Endometrium (tissue), 2 donors: ENCODE data around the gene ANXA9.

Source experiments
- FAIRE-seq: peaks from 2 replicates; lab custom pipeline; 2012; peaks lifted over from hg19 to GRCh38; lab: Jason Lieb, UNC
- donor health status: control.
- donor health status: control.

The ANXA9 gene

DNA sequence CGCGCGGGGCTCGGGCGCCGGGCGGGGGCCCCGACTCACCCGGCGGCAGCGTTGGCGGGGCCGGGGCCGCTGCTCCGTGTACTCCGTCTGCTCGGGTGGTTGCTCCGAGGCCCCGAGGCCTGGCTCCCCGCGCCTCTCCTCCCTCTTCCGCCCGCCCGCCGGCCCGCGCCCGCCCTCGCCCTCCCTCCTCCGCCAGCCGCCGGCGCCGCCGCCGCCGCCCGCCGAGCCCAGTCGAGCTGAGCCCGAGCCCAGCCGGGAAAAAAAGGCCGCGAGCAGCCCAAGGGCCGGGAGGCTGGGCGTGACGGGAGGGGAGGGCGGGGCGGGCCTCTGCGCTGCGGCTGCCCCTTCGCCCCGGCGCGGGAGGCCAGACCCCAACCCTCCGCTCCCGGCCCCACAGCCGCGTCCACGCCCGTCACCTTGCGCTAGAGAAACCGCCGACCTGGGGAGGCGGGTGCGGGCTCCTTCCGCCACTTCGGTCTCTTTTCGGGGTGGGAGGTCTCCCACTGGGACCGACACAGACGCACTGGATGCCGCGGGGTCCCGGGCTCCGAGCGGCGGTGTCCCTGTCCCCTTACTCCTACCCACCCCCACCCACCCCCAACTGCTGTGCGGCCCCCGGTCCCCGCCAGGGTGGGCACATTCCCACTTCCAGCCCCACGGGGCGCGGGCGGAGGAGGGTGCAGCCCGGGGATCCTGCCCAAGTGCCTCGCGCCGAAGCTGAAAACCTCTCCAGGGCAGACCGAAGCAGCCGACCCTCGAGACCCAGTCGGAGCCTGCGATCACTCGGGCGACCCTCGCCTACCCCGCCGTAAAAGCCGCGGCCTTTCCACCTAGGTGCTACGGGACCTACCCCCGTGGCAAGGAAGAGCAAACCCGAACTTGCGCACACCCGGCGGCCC lies 7.3 kb upstream of the ANXA9 start, which contains the start of gene CERS2:
Gene CERS2, minus strand, starts transcription at position 256 of the 899 bp plus-strand sequence. CDS start 5,745 bp downstream, outside the sequence.
- no peak for FAIRE-seq

DNA sequence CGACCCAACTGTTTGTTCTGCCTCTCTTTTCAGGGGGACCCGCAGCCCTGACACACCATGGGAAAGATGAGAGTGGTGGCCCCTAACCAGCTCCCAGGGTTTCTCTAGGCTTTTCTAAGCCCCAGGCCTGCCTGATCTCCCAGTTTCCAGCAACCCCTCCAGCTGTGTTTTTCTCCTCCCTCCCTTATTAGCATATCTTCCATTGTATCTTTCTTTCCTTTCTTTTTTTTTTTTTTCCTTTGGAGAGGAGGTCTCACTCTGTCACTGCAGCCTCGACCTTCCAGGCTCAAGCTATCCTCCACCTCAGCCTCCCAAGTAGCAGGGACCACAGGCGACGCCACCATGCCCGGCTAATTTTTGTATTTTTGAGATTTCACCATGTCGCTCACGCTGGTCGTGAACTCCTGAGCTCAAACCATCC lies 5.7 kb upstream of the ANXA9 start:
- FAIRE-seq, result no peak

DNA sequence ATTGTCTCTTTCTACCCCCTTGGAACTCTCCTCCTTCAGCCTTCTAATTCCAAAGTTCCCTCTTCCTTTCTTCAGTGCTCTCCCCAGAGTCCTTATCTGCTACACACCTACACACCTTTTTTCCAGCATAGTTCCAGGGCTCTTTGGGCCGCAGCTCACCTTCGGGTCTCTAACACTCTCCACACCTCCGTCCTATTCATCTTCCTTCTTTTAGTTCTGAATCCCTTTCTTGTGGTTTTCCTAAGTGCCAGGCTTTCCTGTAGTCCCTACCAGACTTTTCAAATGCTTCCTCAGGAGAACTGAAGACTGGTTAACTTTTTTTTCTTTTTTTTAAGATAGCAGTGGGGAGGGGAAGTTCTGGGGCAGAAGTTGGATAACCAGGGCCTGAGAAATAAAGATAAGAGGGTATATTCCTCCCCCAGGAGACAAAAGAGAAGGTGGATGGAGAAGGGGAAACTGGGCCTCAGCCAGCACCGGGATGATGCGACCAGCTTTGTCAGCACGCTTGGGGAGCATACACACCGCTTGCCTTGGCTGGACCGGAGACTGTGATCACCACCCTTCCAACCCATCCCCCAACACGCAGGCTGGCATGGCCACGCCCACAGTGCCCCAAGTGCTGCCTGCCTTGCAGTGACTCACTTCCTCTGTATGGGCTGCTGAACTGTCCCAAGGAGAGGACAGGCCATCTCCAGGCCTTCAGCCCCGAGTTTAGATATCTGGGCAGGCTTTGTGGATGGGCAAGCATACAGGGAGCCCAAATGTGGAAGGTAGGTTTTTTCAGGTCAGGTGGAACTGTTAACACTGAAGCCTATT lies 5.0 kb upstream of the ANXA9 start:
- FAIRE-seq, result no peak

DNA sequence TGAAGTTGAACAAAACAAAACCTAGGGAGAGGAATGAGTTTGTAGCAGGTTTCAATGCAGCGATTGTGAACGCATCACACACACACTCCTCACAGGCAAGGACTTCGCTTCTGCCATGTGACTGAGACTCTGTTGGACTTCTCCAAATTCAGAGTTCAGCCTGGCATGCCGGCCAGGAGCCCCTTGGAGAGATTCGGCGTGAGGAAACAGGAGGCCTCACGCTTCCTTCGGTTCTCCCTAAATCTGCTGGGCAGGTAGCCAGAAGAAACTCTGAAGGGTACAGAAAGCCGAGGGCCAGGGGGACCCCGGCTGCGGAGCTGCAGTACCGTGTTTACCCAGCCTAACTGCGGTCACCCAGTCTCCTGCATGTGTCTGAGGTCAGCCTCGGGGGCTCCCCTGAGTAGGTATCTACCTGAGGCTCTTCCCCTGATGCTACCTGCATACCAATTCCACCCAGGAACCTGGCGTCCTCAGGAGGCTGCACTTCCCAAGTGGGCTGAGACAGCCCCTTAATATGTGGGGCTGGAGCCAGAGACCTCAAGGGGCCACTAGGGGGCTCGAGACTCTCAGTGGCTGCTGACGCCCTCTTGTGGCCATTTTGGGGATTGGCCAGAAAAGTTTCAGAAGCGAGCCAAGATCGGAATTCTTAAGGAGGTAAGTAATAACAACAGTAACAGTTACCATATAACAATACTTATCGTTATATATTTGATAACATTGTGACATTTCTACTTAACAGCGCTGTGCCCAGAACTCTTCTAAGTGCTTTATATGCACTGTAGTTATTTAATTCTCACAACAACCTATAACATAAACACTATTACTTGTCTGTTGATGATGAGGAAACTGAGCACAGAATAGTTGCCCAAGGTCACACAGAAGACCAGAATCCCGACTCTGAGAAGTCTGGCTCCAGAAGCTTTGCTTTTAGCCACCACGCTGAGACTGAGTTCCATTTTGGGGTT lies 2.7 kb upstream of the ANXA9 start:
- FAIRE-seq, result peak; percentile 82

DNA sequence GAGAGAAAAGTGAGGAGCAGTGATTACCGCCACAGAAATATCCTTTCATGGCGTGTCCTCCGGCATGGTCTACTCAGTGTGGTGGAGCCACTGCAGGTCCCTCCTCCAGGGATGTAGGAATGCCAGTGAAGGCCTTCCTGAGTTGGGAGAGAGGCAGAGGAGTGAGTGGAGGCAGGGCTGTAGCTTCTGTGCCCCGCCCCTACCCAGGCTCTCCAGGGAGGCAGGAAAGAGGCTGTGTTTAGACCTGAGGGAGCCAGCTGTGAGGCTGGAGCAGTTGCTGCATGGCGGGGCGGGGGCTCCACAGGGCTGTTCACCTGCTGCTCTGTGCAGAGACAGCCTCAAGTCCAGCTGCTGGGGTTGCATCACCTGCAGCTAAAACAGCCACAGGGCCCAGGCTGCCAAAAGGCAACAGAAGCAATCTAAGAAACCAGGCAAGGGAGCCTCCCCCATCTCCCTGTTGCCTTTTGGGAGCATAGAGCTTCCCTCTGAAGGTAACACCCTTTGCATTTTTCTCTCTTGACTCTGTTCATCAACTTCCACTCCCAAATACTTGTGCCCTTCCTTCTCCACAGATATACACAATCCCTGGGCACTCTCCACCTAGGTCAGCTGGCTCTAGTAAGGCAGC lies 801 bp upstream of the ANXA9 start:
- FAIRE-seq, result no peak

DNA sequence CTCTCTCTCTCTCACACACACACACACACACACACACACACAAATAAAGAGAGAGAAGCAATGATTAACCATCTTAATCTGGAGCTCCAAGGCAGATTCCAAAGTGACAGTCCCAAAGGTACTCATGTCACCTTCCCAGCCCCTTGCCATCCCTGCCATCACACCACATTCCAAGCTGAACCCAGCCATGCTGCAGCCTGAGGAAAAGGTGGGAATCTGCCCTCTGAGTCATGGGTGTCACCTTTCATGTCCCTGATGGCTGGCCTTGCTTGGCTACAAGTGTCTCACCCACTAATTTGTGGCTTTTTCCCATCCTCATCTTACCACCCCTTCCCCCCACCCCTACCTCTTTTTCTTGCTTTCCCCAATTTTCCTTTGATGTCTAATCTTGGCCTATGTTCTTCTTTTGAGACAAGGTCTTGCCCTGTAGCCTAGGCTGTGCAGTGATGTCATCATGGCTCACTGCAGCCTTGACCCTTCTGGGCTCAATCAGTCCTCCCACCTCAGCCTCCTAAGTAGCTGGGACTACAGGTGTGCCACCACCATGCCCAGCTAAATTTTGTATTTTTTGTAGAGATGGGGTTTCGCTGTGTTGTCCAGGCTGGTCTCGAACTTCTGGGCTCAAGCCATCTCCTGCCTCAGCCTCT lies 3.2 kb downstream of the ANXA9 start:
- no peak for FAIRE-seq

DNA sequence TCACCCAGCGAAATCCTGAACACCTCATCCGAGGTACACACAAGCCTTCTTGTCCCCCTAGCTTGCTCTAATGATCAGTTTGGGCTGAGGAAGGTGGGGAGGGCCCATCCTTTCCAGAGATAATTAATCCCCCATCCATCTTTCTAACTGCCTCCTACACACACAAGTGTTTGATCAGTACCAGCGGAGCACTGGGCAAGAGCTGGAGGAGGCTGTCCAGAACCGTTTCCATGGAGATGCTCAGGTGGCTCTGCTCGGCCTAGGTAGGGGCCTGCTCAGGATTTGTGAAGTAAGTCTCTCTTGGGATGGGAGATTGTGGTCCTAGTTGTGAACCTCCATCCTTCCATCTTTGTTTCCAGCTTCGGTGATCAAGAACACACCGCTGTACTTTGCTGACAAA lies 5.8 kb downstream of the ANXA9 start:
- FAIRE-seq, result no peak

DNA sequence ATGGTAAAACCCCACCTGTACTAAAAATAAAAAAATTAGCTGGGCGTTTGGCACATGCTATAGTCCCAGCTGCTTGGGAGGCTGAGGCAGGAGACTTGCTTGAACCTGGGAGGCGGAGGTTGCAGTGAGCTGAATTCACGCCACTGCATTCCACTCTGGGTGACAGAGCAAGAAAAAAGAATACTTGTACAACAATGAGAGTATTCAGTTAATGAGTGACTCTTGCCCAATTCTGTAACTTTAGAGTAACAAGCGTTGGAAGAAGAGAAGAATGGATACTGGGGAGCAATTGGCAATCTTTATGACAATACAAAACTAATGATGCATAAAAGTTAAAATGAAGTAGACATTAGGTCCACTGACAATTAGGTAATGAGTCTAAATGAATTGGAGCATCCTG lies 10.5 kb downstream of the ANXA9 start:
- FAIRE-seq, result no peak

DNA sequence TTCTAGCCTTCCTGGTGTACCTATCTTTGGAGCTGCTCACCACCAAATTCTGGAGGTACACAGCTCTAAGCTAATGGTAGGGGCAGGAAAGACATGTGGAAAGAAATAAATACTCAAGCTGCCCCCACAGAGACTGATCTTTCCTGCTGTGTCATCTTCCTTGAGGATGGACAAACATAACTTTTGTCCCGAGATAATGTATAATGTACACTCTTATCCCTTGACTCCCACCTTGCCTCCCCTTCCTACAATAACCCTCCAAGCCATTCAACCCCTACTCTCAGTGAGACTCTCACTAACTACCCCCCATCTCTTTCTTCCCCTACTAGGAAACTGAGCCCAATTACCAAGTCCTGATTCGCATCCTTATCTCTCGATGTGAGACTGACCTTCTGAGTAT lies 12.2 kb downstream of the ANXA9 start:
- no peak for FAIRE-seq

DNA sequence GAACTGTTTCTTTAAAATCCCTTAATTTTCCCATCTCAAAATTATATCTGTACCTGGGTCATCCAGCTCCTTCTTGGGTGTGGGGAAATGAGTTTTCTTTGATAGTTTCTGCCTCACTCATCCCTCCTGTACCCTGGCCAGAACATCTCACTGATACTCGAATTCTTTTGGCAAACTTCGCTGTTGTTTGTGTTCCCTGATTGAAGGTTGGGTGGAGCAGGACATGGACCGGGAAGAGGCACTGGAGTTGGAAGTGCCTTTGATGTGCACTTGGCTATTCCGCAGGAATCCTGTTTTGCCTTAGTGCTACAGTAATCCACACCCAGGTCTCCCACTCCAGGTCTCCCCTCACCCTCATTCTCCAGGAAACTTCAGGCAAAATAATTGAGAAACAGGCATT lies 13.4 kb downstream of the ANXA9 start:
- FAIRE-seq, result no peak

DNA sequence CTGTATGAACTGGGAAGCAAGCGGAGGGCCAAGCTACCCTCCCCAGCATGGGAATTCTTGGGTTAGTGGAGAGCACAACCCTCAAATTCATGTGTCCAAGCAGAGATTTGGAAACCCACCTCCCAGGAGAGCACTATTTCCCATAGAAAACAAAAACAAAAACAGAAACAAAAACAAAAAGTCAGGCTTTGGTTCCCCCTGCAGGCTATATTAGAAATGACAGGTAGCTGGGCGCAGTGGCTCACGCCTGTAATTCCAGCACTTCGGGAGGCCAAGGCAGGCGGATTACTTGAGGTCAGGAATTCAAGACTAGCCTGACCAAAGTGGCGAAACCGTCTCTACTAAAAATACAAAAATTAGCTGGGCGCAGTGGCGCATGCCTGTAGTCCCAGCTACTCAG lies 13.8 kb downstream of the ANXA9 start:
- no peak for FAIRE-seq

DNA sequence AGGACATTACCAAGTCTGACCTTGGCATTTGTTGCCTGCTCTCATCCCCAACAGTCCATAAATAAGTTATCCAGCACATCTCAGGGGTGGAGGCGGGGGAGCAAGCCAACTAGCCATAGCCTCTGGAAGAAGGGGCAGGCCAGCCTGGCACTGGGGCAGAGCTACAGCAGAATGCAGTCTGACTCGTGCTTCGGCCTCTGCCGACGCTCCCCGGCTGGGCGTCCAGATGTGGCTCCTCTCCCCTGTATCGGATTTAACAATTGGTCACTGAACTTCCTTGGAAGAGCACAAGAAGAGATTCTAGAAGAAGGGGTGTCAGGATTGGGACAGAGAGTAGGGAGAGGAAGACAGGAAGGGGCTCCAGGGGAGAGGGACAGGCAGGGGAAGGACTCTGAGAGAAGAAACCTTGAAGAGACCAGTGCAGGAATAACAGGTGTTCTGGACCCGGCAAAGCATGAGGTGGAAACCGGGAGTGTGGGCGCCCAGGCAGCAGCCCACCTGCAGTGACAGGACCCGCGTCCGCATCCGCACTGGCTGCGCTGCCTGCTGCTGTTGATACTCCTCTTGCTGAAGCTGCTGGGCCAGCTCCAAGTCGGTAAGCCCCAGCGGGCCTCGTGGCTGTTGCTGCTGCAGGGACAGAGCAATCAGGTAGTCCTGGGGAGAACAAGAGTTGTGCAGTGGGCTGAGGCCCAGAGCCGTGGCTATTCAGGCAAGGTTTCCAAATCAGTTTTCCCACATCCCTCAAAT lies 15.2 kb downstream of the ANXA9 start:
- FAIRE-seq, result no peak

DNA sequence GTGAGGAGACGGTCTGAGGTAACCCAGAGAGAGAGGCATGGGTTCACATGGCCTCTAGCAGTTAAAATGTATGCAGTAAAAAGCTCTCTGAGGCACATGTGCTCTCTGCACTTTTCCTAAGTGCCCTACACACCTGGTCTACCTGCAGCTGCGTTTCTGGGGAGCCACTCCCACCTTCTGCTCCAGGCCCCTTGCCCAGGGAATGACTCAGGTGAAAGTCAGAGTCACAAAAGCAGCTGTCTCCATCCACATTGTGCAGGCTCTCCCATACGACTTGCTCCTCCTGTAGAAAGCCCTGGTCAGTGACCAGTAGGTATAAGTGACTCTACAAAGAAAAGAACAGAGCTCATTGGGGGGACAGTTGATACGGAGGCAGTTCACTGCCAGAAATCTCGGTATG lies 15.9 kb downstream of the ANXA9 start:
- FAIRE-seq, result no peak

DNA sequence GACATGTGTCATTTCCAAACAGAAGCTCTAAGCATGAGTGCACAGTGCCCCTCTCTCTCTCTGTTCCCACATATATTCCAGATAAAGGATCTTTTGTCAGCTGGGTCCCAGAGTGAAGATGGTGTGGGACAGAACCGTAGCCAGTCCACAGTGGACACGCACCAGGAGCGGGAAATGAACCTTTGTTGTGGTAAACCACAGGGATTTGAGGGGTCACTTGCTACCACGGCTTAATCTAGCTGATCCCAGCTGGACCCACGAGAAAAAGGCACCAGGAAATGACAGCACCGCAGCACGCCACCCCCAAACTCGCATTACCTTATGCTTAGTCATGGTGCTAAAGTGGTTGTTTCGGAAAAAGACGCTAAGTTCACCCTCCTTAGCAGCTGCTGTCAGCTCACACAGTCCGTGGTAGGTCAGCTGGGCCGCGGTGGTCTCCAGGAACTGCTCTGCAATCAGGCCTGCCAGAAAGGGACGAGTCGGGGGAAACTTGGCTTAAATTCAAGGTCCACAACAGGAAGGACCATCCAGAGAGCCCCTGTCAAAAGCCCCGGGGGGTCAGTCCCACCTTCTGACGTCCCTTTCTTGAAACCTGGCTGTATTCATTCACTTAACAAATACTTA lies 17.1 kb downstream of the ANXA9 start:
- no peak for FAIRE-seq

DNA sequence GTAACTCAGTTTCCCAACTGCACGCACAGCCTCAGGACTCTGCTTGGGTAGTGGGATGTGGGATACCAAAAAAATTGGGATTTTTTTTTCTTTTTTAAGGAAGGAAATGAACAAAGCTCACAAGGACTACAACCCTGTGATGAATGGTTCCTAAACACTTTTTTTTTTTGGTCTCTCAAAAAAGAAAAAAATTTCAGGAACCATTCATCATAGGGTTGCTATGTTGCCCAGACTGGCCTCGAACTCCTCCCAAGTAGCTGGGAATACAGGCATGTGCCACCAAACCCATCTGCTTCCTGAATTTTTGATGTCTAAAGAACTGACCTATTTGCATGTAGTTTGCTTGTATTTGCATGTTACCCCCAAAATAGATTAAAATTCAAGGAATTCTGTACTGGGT lies 17.8 kb downstream of the ANXA9 start:
- no peak for FAIRE-seq

DNA sequence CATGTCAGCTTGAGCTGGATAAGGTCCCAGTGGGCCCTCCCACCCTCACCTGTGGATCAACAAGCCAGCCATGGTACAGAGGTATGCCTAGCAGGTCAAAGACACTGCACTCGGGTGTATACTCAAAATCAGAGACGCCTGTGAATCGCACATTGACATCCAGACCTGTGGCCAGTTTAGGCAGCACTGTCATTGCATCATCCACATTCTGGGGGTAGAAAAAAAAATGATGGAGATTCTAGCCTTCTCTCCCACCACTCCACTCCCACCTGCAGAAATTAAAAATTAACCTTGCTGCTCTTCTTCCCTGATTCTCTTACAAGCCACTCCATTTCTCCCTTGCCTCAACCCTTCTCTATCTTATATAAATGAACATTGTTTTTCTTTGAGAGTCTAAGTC lies 18.3 kb downstream of the ANXA9 start:
- FAIRE-seq, result no peak

DNA sequence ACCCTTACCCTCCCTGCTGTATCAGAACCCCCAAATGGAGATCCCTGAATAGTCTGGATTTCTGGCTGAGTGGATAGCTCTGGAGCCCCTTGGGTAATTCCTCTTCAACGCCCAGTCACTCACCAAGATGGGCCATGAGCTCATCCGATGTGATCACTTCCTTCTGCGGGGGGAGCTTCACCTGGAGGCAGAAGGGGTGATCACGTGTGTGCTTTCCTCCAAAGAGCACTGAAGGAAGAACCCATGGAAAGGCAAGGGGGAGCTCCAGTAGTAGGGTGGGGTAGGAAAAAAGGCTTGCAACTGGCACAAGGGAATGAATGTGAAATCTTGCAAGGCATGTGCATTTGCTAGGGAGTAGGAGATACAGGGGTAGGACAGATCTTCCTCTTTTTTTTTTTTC lies 19.5 kb downstream of the ANXA9 start:
- no peak for FAIRE-seq

DNA sequence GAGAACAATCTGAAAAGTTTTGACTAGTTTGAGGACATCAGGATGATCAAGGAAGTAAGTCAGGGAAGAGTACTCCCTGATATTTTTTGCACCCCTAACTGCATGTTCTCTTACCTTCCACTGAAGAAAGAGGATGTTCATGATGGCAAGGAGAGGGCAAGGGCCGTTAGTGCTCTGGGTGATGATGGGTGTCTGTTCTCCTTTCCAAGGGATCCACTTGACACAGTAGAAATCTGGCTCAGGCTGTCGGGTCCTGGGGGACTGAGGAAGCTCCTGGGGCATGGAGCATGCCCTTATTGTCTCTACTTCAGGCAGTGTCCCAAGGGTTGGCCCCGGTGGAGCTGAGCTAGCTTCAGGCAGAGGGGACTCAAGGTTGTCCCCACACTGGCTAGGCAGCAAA lies 20.0 kb downstream of the ANXA9 start:
- FAIRE-seq, result no peak

DNA sequence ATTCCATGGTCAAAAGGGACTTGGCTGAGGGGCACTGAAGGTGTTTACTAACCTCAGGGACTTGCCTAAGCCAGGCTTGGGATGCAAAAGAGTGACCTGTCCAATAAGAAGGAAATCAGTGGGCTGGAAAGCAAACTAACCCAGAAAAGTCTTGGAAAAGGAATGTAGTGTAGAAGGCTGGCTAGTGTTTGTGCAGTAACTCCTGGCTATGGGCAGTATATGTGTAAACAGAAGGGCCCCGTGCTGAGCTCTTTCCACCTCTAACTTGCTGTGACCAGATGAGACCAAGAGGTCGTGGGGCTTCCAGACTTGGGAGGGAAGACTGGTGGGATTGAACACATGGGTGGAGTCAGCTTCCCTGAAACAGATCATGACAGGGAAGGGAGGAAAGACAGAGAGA lies 20.5 kb downstream of the ANXA9 start:
- FAIRE-seq, result no peak

DNA sequence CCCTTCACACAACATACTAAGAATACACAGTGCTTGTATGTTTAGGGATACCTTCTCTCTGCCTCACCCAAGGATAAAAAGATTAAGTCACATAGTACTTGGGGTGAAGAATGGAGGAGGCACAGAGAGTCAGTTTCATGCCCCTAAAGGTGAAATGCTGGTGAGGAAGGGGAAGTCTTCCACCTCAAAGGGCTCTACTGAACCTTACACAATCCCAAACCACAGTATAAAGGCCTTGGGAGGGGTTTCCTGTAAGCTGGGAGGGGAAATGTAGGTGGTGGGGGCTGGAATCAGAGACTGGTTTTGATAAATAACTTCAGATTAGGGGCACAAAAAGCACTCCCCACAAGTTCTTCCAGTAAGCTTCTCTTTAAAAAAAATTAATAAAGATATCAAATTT lies 21.1 kb downstream of the ANXA9 start:
- no peak for FAIRE-seq
